Uterus (tissue), 2 donors: ENCODE measurements around the gene FCN1.

Source experiments
- CTCF ChIP-seq, 4 experiments: fragments of 200-600 bp in 2 of 4; fragments of 450-650 bp in 2 of 4; sonication (generic) in 2 of 4; IDR thresholded peaks; one replicate each; pipeline ENCODE4 v1.5.1; 2016 to 2019; ENCODE audit warnings: antibody characterized with exemption in 4 of 4, mild to moderate bottlenecking in 2 of 4, moderate library complexity in 1 of 4
- POLR2A ChIP-seq, 2 donors: fragments of 450-650 bp; IDR thresholded peaks; one replicate each; pipeline ENCODE4 v1.6.1; 2016; ENCODE audit warnings: antibody characterized with exemption in 2 of 2, mild to moderate bottlenecking in 1 of 2, moderate library complexity in 1 of 2

- TF ChIP-seq CTCF (IDR thresholded peaks at IDR 0.05) (no peak), POLR2A (IDR thresholded peaks at IDR 0.05) (no peak)
These were observed 40.2 kb upstream of the FCN1 start for GRCh38 chr9:134957945-134958227.
